Tibial artery (tissue), 4 donors: Measurements from ENCODE around the gene WBP2NL.

ENCODE experiments used
- DNase-seq, 2 donors: peaks; one replicate each; pipeline ENCODE4 v3.0.0-alpha.2; 2019
- H3K27ac ChIP-seq, 2 donors: fragments of 200-600 bp; sonication (generic) in 1 of 2; 1 replicate in 1 of 2; 2 replicates in 1 of 2; pipeline ENCODE4 v1.5.1; 2018 to 2019; ENCODE audit warnings: mild to moderate bottlenecking in 1 of 2
- H3K27me3 ChIP-seq, 2 donors: fragments of 200-600 bp; sonication (generic) in 1 of 2; one replicate each; pipeline versions ENCODE4 v1.5.1 to v1.6.0; 2016 to 2019
- H3K36me3 ChIP-seq, 3 donors: fragments of 200-600 bp; sonication (generic) in 2 of 3; one replicate each; pipeline ENCODE4 v1.5.1; 2016 to 2019; ENCODE audit warnings: mild to moderate bottlenecking in 2 of 3
- H3K4me1 ChIP-seq, 4 donors: fragments of 200-600 bp; sonication (generic) in 2 of 4; 1 replicate in 3 of 4; 2 replicates in 1 of 4; pipeline ENCODE4 v1.5.1; 2016 to 2019
- H3K4me3 ChIP-seq, 2 donors: fragments of 200-600 bp; sonication (generic) in 1 of 2; 1 replicate in 1 of 2; 2 replicates in 1 of 2; pipeline ENCODE4 v1.5.1; 2018 to 2019; ENCODE audit warnings: mild to moderate bottlenecking in 2 of 2
- H3K9me3 ChIP-seq, 3 donors: fragments of 200-600 bp; sonication (generic) in 1 of 3; one replicate each; pipeline ENCODE4 v1.5.1; 2016 to 2019
- CTCF ChIP-seq, 2 experiments: fragments of 200-600 bp in 1 of 2; fragments of 450-650 bp in 1 of 2; IDR thresholded peaks; one replicate each; pipeline ENCODE4 v1.5.1; 2017 to 2019; ENCODE audit warnings: antibody characterized with exemption in 2 of 2, mild to moderate bottlenecking in 1 of 2, moderate library complexity in 1 of 2
- intact Hi-C: fragments of 100-400 bp; cut with DNase I; formaldehyde crosslinking; loops from one replicate; pipeline ENCODE4 v1.15.0; 2023; ENCODE audit warnings: low total_unique reads

Gene WBP2NL

DNA sequence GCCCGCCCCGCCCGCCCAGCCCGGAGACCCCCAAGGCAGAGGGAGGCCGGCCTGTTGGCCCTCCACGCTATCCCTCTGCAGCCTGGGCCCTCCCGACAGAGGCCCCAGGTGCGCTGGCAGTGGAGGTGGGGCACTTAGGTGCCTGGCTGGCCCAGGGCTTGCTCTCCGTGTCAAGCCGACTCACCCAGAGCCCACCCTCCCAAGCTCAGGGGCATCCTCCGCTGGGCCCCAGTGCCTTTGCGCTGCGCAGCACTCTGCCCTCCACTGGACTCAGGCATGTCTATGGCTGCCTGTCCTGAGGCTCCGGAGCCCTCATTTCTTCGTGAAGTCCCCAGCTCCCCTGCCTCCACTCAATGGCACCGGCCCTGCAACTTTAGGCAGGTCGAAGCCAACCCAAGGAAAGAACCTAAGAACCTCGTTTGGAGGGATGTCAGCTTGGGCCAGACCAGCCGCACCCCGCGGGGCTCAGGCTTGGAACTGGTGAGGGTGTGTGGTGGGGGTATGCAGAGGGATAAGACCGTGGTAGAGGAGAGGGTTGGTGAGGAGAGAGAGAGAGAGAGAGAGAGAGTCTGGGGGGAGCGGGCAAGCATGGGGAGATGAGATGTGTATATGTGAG lies 40.5 kb upstream of the WBP2NL start:
- Histone ChIP-seq H3K9me3 (no peaks in the 10 kb centered on the region), H3K4me1 (peaks cover 0 to 9% (median 6%) of the 10 kb centered on the region in 4 donors), H3K36me3 (no peaks in the 10 kb centered on the region), H3K27ac (no peak overlapping the region), H3K4me3 (peak overlapping the region in 1 of 2 donors; percentile 13), H3K27me3 (peaks cover 0 to 23% of the 10 kb centered on the region in 2 donors)
- DNase-seq: no peak
- intact Hi-C loops: no loop called here
- no peak for TF ChIP-seq CTCF (IDR thresholded peaks at IDR 0.05)

DNA sequence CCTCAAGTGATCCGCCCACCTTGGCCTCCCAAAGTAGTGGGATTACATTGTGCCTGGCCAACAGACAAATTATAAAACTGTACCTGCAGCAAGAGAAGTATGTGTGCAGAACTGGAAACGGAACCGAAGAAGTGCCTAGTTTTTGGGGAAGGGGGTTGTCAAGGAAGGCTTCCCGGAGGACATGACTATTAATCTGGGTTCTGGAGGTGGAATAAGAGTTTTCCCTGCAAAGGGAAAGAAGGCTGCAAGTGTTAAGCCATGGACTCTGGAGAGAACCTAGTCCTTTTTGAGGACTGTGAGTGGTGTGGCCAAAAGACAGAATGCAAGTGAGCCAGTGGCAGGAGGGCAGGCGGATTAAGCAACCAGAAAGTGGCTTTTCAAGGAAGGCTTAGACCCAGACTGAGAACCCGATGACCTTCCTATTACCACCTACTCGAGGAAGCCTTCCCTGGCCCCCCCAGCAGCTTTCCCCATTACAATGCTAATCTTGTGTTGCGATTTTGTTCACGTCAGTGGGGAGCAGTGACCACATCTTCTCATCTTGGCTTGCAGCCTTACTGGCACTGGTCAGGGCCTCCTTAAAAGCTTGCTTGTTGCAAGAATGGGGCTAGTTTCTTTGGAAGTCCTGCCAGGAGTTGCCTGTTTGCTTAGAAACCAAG lies 35.0 kb upstream of the WBP2NL start:
- H3K27me3 ChIP-seq: peaks cover 0 to 19% of the 10 kb centered on the region in 2 donors
- H3K4me1 ChIP-seq: no peaks in the 10 kb centered on the region
- H3K4me3 ChIP-seq: no peak overlapping the region
- no peak overlapping the region for H3K27ac ChIP-seq
- intact Hi-C loops: no loop called here
- H3K9me3 ChIP-seq: no peaks in the 10 kb centered on the region
- TF ChIP-seq CTCF (IDR thresholded peaks at IDR 0.05): no peak
- no peaks in the 10 kb centered on the region for H3K36me3 ChIP-seq
- no peak for DNase-seq

GRCh38 chr22:41964112-41964491 lies 34.5 kb upstream of the WBP2NL start:
- Histone ChIP-seq H3K4me3 (no peak overlapping the region), H3K27me3 (peaks cover 0 to 20% of the 10 kb centered on the region in 2 donors), H3K4me1 (no peaks in the 10 kb centered on the region), H3K36me3 (no peaks in the 10 kb centered on the region), H3K27ac (no peak overlapping the region), H3K9me3 (no peaks in the 10 kb centered on the region)
- intact Hi-C loops: no loop called here
- no peak for DNase-seq
- TF ChIP-seq CTCF (IDR thresholded peaks at IDR 0.05): no peak

- Histone ChIP-seq H3K9me3 (no peaks in the 10 kb centered on the region), H3K4me3 (no peak overlapping the region), H3K36me3 (no peaks in the 10 kb centered on the region), H3K27ac (no peak overlapping the region), H3K4me1 (no peaks in the 10 kb centered on the region), H3K27me3 (peaks cover 0 to 36% of the 10 kb centered on the region in 2 donors)
- no peak for TF ChIP-seq CTCF (IDR thresholded peaks at IDR 0.05)
- intact Hi-C loops: no loop called here
- no peak for DNase-seq
Measured at GRCh38 chr22:41966225-41966606, 32.4 kb upstream of the WBP2NL start.

GRCh38 chr22:41966607-41967240 lies 31.9 kb upstream of the WBP2NL start:
- H3K9me3 ChIP-seq: no peaks in the 10 kb centered on the region
- intact Hi-C loops: no loop called here
- TF ChIP-seq CTCF (IDR thresholded peaks at IDR 0.05): peak in 1 of 2 experiments; percentile 17

More at GRCh38 chr22:41966607-41967240, 31.9 kb upstream of the WBP2NL start:
- H3K27me3 ChIP-seq: peaks cover 0 to 39% of the 10 kb centered on the region in 2 donors
- H3K4me3 ChIP-seq: no peak overlapping the region
- no peak overlapping the region for H3K27ac ChIP-seq
- no peaks in the 10 kb centered on the region for H3K36me3 ChIP-seq
- peak in 1 of 2 donors; percentile 39 for DNase-seq
- H3K4me1 ChIP-seq: no peaks in the 10 kb centered on the region
